BE2C (cell line): ENCODE data around the gene CHL1.

Experiments used
- DNase-seq: peaks from one replicate; pipeline ENCODE4 v3.0.0-alpha.2; 2020
- H3K27me3 ChIP-seq: fragments of 250-450 bp; sonication (Bioruptor Pico); 2 replicates; pipeline ENCODE4 v1.5.1; 2020; ENCODE audit warnings: mild to moderate bottlenecking
- H3K36me3 ChIP-seq: fragments of 250-450 bp; sonication (Bioruptor Pico); 2 replicates; pipeline ENCODE4 v1.5.1; 2020; ENCODE audit warnings: mild to moderate bottlenecking
- H3K4me1 ChIP-seq: fragments of 250-450 bp; sonication (Bioruptor Pico); 2 replicates; pipeline ENCODE4 v1.5.1; 2020
- H3K4me3 ChIP-seq: 2 replicates; pipeline ENCODE4 v1.5.1; 2011; ENCODE audit warnings: low read depth, low read length
- H3K9me3 ChIP-seq: fragments of 250-450 bp; sonication (Bioruptor Pico); 2 replicates; pipeline ENCODE4 v1.5.1; 2020
- TF ChIP-seq, protein P1 (sequence below): IDR thresholded peaks from 2 replicates; pipeline ENCODE4 v1.5.1; 2012; ENCODE audit warnings: mild to moderate bottlenecking, low read depth, low read length

CHL1 gene

DNA sequence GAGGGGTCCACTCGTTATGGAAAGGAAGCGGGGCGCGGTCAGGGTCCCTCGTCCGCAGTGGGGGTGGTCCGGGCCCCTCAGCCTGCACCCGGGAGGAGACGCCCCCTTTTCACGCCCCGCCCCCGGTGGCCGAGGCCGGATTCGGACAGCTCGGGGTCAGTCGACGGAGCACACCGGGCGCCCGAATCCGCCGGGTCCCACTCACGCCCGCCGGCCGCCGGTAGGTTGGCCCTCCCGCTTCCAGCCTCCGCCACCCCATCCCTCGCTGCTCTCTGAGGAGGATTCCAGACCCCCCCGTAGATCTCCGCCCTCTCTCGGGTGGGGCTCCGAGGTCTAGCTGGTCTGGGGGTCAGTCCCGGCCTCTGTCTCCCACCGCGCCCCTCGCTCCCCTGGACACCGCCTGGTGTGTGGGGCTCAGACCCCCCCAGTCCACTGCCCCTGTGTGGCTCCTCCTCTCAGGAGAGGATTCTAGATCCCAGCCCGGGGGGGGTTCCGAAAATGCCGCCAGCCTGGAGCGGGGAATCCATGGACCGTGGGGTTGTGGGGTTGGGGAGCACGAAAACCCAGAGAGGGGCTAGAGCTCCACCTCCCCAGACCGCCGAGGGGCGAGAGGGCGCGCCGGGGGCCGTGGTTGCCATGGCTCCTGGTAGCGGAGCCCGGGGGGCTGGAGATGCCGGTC, 725 bp downstream of the CHL1 start:
- peaks cover 24% of the 10 kb centered on the region for H3K27me3 ChIP-seq
- H3K4me3 ChIP-seq = peak overlapping the region; percentile 20; the same call in 1 of the 2 replicates
- TF ChIP-seq, protein P1, sequence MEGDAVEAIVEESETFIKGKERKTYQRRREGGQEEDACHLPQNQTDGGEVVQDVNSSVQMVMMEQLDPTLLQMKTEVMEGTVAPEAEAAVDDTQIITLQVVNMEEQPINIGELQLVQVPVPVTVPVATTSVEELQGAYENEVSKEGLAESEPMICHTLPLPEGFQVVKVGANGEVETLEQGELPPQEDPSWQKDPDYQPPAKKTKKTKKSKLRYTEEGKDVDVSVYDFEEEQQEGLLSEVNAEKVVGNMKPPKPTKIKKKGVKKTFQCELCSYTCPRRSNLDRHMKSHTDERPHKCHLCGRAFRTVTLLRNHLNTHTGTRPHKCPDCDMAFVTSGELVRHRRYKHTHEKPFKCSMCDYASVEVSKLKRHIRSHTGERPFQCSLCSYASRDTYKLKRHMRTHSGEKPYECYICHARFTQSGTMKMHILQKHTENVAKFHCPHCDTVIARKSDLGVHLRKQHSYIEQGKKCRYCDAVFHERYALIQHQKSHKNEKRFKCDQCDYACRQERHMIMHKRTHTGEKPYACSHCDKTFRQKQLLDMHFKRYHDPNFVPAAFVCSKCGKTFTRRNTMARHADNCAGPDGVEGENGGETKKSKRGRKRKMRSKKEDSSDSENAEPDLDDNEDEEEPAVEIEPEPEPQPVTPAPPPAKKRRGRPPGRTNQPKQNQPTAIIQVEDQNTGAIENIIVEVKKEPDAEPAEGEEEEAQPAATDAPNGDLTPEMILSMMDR = no peak
- no peak for DNase-seq
- H3K4me1 ChIP-seq = no peaks in the 10 kb centered on the region
- H3K36me3 ChIP-seq = no peaks in the 10 kb centered on the region
- H3K9me3 ChIP-seq = no peaks in the 10 kb centered on the region

DNA sequence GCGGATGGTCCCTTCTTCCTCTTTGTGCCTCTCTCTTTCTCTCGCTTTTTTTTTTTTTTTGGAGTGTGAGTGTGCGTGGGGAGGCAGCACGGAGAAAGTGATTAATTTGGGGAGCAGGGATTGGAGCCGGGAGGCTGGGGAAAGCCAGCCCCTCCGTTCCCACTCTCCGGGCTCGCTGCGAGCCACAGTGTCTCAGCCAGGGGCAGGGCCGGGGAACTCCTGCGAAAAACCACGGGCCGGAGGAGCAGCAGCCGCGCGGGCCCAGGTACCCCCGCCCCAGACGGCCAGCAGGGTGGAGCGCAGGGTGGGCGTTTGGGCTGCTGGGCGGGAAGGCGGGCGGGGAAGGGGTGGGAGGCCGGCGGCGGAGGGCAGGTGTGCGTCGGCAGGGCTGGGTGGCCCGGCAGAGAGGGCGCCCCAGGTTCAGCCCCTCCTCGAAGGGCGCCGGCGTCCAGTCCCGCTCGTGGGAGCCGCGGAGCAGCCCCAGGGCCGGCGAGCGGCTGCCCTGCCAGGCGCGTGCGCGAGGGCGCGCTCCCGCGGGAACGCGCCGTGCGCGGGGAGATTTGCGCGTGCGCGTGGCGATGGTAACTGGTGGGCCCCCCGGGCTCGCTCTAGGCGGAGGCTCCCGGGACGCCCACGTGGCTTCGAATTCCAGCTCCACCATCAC, 1.4 kb downstream of the CHL1 start:
- no peak for DNase-seq
- Histone ChIP-seq H3K36me3 (no peaks in the 10 kb centered on the region), H3K4me1 (no peaks in the 10 kb centered on the region), H3K9me3 (no peaks in the 10 kb centered on the region), H3K4me3 (peak overlapping the region; percentile 20; the same call in 1 of the 2 replicates), H3K27me3 (peaks cover 24% of the 10 kb centered on the region)
- TF ChIP-seq, protein P1 = no peak

DNA sequence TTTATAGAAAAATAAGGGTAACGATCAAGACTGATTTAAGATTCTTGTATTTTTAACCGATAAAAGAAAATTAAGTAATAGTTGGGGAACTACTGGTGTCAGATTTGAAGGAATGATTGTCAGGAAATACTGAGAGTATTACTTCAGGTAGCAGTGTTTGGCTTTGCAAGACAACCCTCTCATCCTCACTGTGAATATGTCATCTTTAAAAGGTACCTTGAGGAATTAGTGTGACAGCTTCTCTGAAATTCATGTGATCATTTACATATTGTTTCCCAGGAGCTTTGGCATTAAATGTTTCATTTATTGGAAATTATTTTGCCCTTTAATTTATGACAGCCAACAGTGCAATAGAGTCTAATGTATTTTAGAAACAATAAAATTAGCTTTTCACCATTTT, 3.3 kb downstream of the CHL1 start:
- Histone ChIP-seq H3K4me1 (no peaks in the 10 kb centered on the region), H3K9me3 (no peaks in the 10 kb centered on the region), H3K27me3 (peaks cover 24% of the 10 kb centered on the region), H3K36me3 (no peaks in the 10 kb centered on the region), H3K4me3 (no peak overlapping the region)
- TF ChIP-seq, protein P1 = no peak
- no peak for DNase-seq

DNA sequence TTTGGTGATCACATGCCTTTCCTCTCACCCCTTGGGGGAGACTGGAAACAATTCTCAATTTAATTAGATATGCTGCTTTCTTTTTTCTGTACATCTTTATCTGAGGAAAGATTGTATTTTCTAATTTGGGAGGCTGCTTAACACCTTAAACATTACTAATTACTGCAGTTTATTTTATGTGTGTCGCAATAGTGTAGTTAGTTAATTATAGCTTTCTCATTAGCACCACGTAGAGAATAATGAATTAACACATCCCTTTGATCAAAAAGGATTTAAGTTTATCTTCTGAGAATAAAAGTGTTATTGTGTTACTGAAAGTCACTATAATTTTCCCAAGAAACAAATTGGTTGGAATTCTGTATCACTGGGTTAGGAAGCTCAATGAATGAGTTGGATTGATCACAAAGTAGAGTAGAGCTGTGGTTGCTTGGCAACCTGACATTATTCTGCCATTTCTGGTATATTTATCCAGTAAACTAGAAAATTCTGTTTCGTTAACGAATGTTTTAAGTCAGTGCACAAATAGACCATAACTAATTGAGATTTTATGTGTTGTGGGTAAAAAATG, 4.3 kb downstream of the CHL1 start:
- DNase-seq = no peak
- H3K36me3 ChIP-seq = no peaks in the 10 kb centered on the region
- no peaks in the 10 kb centered on the region for H3K9me3 ChIP-seq
- TF ChIP-seq, protein P1 = no peak
- peaks cover 24% of the 10 kb centered on the region for H3K27me3 ChIP-seq
- no peak overlapping the region for H3K4me3 ChIP-seq
- no peaks in the 10 kb centered on the region for H3K4me1 ChIP-seq

DNA sequence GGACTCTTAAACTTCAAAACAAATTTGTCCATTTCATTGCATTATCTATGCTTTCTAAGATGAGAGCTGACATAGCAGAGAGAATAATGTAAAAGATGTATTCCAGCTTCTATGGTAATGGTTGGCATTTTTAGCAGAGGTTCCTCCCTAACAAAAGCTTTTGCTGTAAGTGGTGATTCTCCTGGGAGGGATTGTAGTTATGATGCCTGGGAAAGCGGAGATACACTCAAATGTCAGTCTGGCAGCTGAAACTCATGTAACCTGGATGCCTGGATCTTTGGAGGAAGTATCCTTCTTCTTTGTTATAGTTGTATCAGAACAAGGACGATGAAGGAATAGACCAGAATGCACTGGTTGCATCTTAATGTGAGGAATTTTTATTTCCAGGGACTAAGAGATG, 7.5 kb downstream of the CHL1 start:
- no peak for DNase-seq
- H3K4me1 ChIP-seq = no peaks in the 10 kb centered on the region
- no peaks in the 10 kb centered on the region; the same call in 1 of the 2 replicates for H3K27me3 ChIP-seq
- H3K9me3 ChIP-seq = no peaks in the 10 kb centered on the region
- H3K4me3 ChIP-seq = no peak overlapping the region
- TF ChIP-seq, protein P1 = no peak
- no peaks in the 10 kb centered on the region for H3K36me3 ChIP-seq

DNA sequence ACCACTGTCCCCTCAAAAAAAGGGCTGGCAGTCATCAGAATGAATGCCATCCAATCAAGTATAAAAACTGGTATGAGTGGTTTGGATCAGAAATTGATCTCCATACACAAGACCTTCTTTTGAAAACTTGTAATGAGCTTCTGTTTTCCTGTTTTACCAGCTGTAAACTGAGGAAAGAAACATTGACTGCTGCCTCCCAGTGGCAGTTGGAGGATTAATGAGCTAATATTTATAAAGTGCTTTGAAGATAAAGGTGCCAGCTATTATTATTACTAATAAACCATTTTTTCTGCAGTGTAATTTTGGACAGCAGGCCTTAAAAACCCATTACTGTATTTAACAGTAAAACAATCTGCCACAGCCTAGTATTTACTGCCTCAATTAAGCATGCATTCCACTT, 11.4 kb downstream of the CHL1 start:
- TF ChIP-seq, protein P1 = no peak
- no peak overlapping the region for H3K4me3 ChIP-seq
- H3K9me3 ChIP-seq = no peaks in the 10 kb centered on the region
- no peaks in the 10 kb centered on the region for H3K27me3 ChIP-seq
- no peaks in the 10 kb centered on the region for H3K36me3 ChIP-seq
- no peaks in the 10 kb centered on the region for H3K4me1 ChIP-seq
- DNase-seq = no peak
